Measurements from ENCODE around the gene TMEM256. TPM values are rescaled to one million over a fixed set of nuclear protein-coding genes. Genes with fewer than 3 reads are reported as not detected.

TMEM256 gene
- polyA plus RNA-seq, 6 donors from 2014 or later, result 73.4 to 90.2 (median 81.3) TPM

DNA sequence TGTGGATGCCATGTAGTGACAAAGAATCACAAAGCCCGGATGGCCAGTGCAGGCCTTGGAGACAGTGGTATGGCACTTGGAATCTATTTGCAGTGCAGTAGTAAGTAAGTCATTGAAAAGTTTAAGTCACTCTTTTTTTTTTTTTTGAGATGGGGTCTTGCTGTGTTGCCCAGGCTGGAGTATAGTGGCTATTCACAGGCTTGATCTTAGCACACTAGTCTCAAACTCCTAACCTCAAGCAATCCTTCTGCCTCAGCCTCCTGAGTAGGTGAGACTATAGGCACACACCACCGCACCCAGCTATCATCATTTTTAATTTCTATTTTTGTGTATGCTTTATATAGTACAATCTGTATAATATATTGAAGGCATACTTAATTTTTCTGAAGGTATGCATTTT is 5.3 kb downstream of the TMEM256 start:
- H3K36me3 Mint-ChIP-seq, result no peaks in the 10 kb centered on the region
- H3K27me3 Mint-ChIP-seq, result no peaks in the 10 kb centered on the region
- ATAC-seq (ENCODE audit: low read depth in 2 of 2), result no peak
- DNase-seq, result no peak
- H3K4me1 Mint-ChIP-seq, result peaks cover 22 to 30% (median 25%) of the 10 kb centered on the region in 3 donors
- peak overlapping the region in 1 of 8 donors; percentile 78 for H3K4me3 Mint-ChIP-seq
- H3K27ac Mint-ChIP-seq, result no peak overlapping the region
- no peaks in the 10 kb centered on the region for H3K9me3 Mint-ChIP-seq

DNA sequence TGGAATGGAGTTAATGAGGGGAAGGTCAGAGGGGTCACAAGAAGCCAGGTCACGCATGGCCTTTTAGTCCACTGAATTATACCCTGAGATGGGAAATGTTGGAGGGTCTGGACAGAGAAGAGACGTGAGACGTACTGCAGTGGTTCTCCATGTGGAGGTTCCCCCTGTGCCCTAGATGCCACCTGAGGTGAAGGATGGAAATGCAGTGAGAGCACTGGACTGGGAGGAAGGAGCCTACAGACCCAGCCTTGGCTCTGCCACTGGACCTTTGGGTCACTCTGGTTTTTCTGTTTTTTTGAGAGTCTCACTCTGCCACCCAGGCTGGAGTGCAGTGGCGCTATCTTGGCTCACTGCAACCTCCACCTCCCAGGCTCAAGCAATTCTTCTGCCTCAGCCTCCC is 7.8 kb downstream of the TMEM256 start:
- Mint-ChIP-seq H3K36me3 (no peaks in the 10 kb centered on the region), H3K4me3 (peak overlapping the region in 4 of 8 donors; percentile 4 to 63 (median 26)), H3K4me1 (peaks cover 26 to 31% (median 27%) of the 10 kb centered on the region in 3 donors), H3K27me3 (no peaks in the 10 kb centered on the region), H3K9me3 (no peaks in the 10 kb centered on the region), H3K27ac (peak overlapping the region in 1 of 6 donors; percentile 40)
- ATAC-seq (ENCODE audit: low read depth in 2 of 2) (no peak), DNase-seq (no peak)

DNA sequence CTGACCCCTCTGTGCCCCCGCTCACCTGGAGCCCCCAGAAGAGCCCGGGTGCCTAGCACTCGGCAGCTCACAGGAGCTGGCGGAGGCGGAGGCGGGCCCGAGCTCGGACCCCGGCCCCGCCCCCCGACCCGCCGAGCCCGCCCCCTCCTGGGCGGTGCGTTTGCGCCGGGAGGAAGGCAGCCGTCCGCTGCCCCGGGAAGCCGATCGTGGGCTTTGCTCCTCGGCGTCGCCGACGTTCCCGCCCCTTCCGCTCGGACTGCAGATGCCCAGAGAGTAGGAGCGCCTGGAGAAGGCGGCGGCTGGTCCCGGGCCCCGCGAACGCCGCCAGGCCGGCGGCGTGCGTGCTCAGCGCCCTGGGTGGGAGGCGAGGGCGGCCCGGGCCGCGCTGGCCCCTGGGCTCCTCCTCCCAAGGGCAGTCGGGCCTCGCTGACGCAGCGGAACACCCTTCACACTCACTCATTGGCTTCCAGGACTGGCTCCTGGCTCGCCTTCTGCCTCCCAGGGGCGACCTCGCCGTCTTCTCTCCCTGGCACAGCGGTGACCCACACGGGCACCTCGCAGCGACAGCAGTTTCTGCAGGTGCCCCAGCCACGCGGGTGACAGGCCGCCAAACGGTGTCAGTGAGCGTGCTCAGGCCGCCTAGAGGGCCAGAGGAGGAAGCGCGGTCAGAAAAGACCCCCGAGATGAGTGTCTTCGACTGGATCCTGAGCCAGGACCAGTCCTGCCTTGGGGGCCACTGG is 9.3 kb downstream of the TMEM256 start, which contains the start of gene PLSCR3:
TSS of gene PLSCR3 (minus strand) at position 74 of the 740 bp plus-strand sequence. CDS start 415 bp downstream, outside the sequence.
- Mint-ChIP-seq H3K27me3 (no peaks in the 10 kb centered on the region), H3K9me3 (no peaks in the 10 kb centered on the region), H3K36me3 (no peaks in the 10 kb centered on the region), H3K27ac (peak within 1 kb of the TSS; percentile 72 to 94 (median 91)), H3K4me1 (peaks cover 30 to 34% (median 31%) of the 10 kb centered on the region in 3 donors), H3K4me3 (peak within 1 kb of the TSS; percentile 86 to 98 (median 94))
- ATAC-seq (ENCODE audit: low read depth in 2 of 2) (peak; percentile 87 to 88), DNase-seq (peak; percentile 84)

GRCh38 chr17:7393613-7394451 is 10.1 kb downstream of the TMEM256 start:
- Mint-ChIP-seq H3K4me3 (peak overlapping the region; percentile 86 to 96 (median 94)), H3K27me3 (no peaks in the 10 kb centered on the region), H3K9me3 (no peaks in the 10 kb centered on the region), H3K4me1 (peaks cover 30 to 34% (median 32%) of the 10 kb centered on the region in 3 donors), H3K36me3 (no peaks in the 10 kb centered on the region), H3K27ac (peak overlapping the region; percentile 57 to 94 (median 91))
- DNase-seq, result peak; percentile 13
- peak; percentile 72 to 76 for ATAC-seq (ENCODE audit: low read depth in 2 of 2)

DNA sequence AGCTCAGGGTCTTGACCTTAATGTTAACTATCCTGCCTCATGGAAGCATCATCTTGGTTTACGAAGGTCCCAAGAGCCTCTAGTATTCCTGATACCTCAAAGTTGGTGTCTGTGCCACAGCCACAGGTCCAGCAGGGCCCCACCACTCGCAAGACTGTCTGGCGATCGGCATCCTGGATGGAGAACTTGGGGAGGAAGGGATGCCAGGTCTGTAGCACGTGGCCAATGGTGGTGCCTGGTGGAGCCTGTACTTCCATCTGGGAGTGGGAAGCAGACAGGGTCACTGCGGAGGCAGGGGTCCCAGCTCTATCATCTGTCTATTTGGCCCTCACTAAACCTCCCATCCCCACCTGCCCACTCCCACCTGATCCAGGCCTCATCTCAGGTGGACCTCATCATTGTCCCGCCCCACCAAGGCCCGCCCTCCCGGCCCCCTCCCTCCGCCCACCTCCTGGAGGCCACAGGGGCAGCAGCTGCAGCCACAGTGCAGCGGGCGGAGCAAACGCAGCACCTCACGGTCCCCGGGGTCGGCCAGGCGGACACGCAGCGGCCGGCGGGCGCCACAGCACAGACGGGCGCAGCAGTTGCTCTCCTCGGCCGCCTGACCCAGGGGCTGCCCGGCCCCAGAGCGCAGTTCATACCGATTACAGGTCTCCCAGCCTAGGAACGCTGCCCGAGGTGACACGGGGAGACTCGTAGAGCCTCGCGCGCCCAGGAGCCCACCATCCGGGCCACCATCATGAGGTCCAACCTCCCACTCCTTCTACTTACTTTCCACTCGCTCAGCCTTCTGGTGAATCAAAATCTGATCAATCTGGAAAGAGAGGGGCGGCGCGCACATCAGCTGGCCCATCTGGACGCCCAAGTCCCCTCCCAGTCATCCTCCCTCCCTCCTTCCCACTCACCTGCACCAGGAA is 10.9 kb downstream of the TMEM256 start:
- Mint-ChIP-seq H3K27ac (peak overlapping the region in 4 of 6 donors; percentile 72 to 91 (median 80)), H3K36me3 (no peaks in the 10 kb centered on the region), H3K27me3 (no peaks in the 10 kb centered on the region), H3K9me3 (no peaks in the 10 kb centered on the region), H3K4me1 (peaks cover 30 to 34% (median 32%) of the 10 kb centered on the region in 3 donors), H3K4me3 (peak overlapping the region; percentile 68 to 94 (median 83))
- ATAC-seq (ENCODE audit: low read depth in 2 of 2) (no peak), DNase-seq (no peak)

DNA sequence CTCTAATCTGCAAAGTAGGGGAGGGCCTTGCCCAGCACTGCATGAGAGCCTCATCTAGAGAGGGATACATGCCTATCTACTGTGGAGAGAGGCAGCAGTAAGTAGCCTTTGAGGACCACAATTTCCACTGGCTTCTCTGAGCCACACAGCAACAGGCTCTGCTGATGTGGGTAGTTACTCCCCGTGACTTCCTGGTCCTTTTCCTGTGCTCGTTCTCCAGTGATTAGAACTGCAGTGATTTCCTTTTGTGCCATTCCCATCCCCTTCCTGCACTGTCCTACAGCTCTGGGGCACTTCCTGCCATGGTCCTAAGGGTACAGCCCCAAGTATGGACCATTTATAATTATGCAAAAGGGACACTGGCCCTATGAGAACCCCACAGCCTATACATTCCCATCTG is 12.6 kb downstream of the TMEM256 start:
- Mint-ChIP-seq H3K4me3 (peak overlapping the region in 2 of 8 donors; percentile 34 to 69), H3K9me3 (no peaks in the 10 kb centered on the region), H3K27me3 (no peaks in the 10 kb centered on the region), H3K4me1 (peaks cover 30 to 34% (median 32%) of the 10 kb centered on the region in 3 donors), H3K27ac (no peak overlapping the region), H3K36me3 (no peaks in the 10 kb centered on the region)
- DNase-seq (no peak), ATAC-seq (ENCODE audit: low read depth in 2 of 2) (no peak)

GRCh38 chr17:7389924-7390910 is 13.7 kb downstream of the TMEM256 start:
- DNase-seq (no peak), ATAC-seq (ENCODE audit: low read depth in 2 of 2) (no peak)
- Mint-ChIP-seq H3K27me3 (no peaks in the 10 kb centered on the region), H3K4me3 (peak overlapping the region in 1 of 8 donors; percentile 69), H3K4me1 (peaks cover 22 to 32% (median 25%) of the 10 kb centered on the region in 3 donors), H3K36me3 (no peaks in the 10 kb centered on the region), H3K27ac (peak overlapping the region in 1 of 6 donors; percentile 66), H3K9me3 (no peaks in the 10 kb centered on the region)

DNA sequence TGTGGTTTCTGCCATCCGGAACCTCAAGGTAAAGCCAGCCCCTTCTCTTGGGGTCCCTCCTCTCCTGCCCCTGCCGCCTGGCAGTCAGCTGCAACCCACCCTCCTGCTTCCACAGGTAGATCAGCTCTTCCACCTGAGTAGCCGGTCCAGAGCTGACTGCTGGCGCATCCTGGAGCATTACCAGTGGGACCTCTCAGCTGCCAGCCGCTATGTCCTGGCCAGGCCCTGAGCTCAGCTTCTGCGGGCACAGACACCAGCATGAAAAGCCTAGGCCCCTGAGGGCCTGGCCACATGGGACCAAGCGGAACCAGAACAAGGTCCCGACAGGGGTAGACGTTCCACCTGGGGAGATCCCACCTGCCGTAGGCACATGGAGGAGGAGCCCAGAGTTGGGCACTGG is 15.0 kb downstream of the TMEM256 start:
- Mint-ChIP-seq H3K27ac (peak overlapping the region in 1 of 6 donors; percentile 53), H3K27me3 (no peaks in the 10 kb centered on the region), H3K4me3 (no peak overlapping the region), H3K4me1 (peaks cover 21 to 30% (median 26%) of the 10 kb centered on the region in 3 donors), H3K36me3 (no peaks in the 10 kb centered on the region), H3K9me3 (no peaks in the 10 kb centered on the region)
- no peak for DNase-seq
- ATAC-seq (ENCODE audit: low read depth in 2 of 2), result no peak

DNA sequence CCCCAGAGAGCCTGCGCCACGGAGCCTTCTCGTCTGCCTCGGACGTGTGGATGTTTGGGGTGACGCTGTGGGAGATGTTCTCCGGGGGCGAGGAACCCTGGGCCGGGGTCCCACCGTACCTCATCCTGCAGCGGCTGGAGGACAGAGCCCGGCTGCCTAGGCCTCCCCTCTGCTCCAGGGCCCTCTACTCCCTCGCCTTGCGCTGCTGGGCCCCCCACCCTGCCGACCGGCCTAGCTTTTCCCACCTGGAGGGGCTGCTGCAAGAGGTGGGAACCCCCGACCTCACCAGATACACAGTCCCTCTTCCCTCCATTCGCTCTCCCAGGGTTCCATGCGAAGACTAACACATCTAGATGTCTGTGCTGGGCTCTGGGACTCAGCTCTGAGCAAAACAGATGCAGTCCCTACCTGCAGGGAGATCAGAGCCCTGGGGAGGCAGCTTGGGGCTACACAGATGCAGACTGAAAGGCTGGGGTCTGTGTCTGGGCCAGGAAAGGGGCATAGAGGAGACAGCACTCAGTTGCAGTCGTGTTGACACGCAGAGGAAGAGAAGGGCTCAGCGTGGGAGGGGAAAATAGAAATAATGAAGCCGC is 19.3 kb downstream of the TMEM256 start:
- no peaks in the 10 kb centered on the region for H3K9me3 Mint-ChIP-seq
- H3K27me3 Mint-ChIP-seq, result peaks cover 26 to 31% (median 30%) of the 10 kb centered on the region in 3 donors
- H3K4me1 Mint-ChIP-seq, result peaks cover 14 to 16% (median 16%) of the 10 kb centered on the region in 3 donors
- peak overlapping the region; percentile 74 to 91 (median 83) for H3K4me3 Mint-ChIP-seq
- no peaks in the 10 kb centered on the region for H3K36me3 Mint-ChIP-seq
- ATAC-seq (ENCODE audit: low read depth in 2 of 2) (no peak), DNase-seq (no peak)
- H3K27ac Mint-ChIP-seq, result peak overlapping the region in 4 of 6 donors; percentile 64 to 93 (median 80)

DNA sequence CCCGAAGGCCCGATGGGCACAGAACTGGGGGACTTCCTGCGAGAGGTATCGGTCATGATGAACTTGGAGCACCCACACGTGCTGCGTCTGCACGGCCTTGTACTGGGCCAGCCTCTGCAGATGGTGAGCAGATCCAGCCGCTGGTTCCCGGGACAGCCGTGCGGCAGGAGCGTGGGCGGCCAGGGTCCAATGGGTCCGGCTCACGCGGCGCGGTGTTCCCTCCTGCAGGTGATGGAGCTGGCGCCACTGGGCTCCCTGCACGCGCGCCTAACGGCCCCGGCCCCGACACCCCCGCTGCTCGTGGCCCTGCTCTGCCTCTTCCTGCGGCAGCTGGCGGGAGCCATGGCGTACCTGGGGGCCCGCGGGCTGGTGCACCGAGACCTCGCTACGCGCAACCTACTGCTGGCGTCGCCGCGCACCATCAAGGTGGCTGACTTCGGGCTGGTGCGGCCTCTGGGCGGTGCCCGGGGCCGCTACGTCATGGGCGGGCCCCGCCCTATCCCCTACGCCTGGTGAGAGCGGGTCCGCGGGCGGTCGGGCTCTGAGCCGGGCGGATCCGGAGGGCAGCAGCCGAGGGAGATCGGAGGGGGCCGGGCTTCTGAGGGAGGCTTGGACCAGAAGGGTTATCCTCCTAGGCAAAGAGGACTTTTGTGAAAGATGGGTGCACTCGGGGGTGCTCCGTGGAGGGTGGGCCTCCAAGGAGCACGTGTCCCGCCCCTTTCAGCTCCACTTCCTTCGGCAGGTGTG is 20.0 kb downstream of the TMEM256 start:
- ATAC-seq (ENCODE audit: low read depth in 2 of 2) (peak; percentile 96 to 97), DNase-seq (peak; percentile 81)
- Mint-ChIP-seq H3K9me3 (peaks cover 0 to 6% (median 5%) of the 10 kb centered on the region in 7 donors), H3K27ac (peak overlapping the region in 4 of 6 donors; percentile 64 to 93 (median 80)), H3K27me3 (peaks cover 33 to 38% (median 37%) of the 10 kb centered on the region in 3 donors), H3K4me1 (peaks cover 14 to 16% (median 15%) of the 10 kb centered on the region in 3 donors), H3K36me3 (peaks cover 3 to 7% of the 10 kb centered on the region in 2 donors), H3K4me3 (peak overlapping the region; percentile 74 to 91 (median 83))

- H3K4me3 Mint-ChIP-seq, result peak overlapping the region; percentile 9 to 76 (median 56)
- peaks cover 3 to 8% of the 10 kb centered on the region in 2 donors for H3K36me3 Mint-ChIP-seq
- peaks cover 33 to 42% (median 40%) of the 10 kb centered on the region in 3 donors for H3K27me3 Mint-ChIP-seq
- no peak overlapping the region for H3K27ac Mint-ChIP-seq
- peaks cover 14 to 16% (median 15%) of the 10 kb centered on the region in 3 donors for H3K4me1 Mint-ChIP-seq
- H3K9me3 Mint-ChIP-seq, result peaks cover 0 to 6% (median 5%) of the 10 kb centered on the region in 7 donors
- DNase-seq, result no peak
- ATAC-seq (ENCODE audit: low read depth in 2 of 2), result no peak
These were observed 20.5 kb downstream of the TMEM256 start for GRCh38 chr17:7383371-7383741.
